Measurements from ENCODE around the gene RGS19.

RGS19 gene

GRCh38 chr20:64108731-64109681 is 29.7 kb upstream of the RGS19 start:
- no peak for DNase-seq (ENCODE audit: low read depth, low spot score)

- DNase-seq (ENCODE audit: low read depth, low spot score), result no peak
These were observed 28.6 kb upstream of the RGS19 start for GRCh38 chr20:64107736-64108457.

- no peak for DNase-seq (ENCODE audit: low read depth, low spot score)
These were observed 27.8 kb upstream of the RGS19 start, which contains the start of gene NPBWR2 for GRCh38 chr20:64106981-64107735. NPBWR2 (minus strand) TSS chr20:64107565; CDS start chr20:64106831, 734 bp downstream.

- DNase-seq (ENCODE audit: low read depth, low spot score), result no peak
These were observed 27.2 kb upstream of the RGS19 start for GRCh38 chr20:64106435-64106961.

DNA sequence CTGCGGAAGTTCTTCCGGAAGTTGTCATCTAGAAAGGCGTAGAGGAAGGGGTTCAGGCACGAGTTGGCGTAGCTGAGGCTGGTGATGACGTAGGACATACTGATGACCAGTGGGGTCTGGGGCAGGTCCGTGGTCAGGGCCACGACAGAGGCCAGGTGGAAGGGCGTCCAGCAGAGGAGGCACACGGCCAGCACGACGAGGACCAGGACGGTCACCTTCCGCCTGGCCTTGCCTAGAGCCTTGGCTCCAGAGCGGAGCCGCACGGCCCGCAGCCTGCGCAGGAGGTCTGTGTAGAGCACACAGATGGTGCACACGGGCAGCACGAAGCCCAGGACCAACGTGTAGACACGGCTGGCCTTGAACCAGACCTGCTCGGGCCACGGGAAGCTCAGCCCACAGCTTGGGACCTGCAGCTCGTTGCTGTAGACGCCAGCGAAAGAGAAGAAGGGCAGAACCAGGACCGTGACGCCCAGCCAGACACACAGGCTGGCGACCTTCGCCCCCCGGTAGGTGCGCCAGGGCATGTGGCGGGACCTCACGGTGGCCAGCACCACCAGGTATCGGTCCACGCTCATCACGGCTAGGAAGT is 26.6 kb upstream of the RGS19 start:
- DNase-seq (ENCODE audit: low read depth, low spot score), result no peak

DNA sequence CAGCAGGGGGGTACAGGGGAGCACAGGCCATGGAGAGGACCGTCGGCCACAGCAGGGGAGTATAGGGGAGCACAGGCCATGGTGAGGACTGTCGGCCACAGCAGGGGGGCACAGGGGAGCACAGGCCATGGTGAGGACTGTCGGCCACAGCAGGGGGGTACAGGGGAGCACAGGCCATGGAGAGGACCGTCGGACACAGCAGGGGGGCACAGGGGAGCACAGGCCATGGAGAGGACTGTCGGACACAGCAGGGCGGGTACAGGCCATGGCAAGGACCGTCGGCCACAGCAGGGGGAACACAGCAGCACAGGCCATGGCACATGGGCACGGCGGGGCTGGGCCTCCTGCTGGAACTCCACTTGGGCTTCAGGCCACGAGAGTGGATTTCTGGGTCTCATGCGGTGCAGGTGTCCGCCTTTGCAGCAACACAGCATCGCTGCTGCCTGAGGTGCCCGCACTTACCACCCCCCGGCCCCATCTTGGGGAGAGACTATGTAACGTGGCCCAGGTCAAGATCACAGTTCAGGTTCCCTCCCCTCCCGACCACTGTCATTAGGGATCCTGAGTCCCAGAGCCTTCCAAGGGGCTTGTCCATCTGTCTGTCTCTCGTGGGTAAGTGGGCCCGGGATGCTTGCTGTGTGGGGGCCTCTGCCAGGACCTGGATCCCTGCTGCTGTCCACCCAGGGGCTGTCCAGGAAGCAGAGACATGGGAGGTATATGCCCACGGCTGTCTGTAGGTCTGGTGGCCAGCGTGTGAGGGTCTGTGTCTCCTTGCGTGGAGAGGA is 25.5 kb upstream of the RGS19 start:
- DNase-seq (ENCODE audit: low read depth, low spot score), result no peak

DNA sequence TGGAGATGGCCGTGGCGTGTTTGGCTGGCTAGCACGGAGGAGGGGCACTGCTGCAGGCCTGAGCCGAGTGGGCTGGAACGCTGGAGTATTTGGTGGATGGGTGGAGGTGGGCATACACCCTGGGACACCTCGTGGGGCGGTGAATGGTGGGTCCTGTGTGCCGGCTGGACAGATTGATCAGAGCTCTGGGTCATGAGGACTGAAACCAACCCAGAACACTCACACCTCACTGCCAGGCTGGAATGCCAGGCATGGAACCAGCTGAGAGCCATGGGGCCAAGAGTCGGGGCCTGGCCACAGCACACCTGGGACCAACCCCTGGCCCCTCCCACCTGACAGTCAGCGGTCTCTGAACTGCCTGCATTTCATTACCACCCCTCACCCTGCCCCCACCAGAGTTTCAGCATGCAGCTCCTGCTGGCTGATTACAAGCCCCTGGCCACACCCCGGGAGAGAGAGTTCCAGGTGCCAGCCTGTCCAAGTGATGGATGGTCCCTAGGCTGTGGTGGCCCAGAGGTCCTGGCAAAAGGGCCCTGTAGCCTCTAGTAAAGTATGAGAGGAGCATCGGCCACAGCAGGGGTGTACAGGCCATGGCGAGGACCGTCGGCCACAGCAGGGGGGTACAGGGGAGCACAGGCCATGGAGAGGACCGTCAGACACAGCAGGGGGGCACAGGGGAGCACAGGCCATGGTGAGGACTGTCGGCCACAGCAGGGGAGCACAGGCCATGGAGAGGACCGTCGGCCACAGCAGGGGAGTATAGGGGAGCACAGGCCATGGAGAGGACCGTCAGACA is 24.8 kb upstream of the RGS19 start:
- DNase-seq (ENCODE audit: low read depth, low spot score), result no peak

- DNase-seq (ENCODE audit: low read depth, low spot score), result no peak
These were observed 23.5 kb upstream of the RGS19 start for GRCh38 chr20:64102647-64103354.

DNA sequence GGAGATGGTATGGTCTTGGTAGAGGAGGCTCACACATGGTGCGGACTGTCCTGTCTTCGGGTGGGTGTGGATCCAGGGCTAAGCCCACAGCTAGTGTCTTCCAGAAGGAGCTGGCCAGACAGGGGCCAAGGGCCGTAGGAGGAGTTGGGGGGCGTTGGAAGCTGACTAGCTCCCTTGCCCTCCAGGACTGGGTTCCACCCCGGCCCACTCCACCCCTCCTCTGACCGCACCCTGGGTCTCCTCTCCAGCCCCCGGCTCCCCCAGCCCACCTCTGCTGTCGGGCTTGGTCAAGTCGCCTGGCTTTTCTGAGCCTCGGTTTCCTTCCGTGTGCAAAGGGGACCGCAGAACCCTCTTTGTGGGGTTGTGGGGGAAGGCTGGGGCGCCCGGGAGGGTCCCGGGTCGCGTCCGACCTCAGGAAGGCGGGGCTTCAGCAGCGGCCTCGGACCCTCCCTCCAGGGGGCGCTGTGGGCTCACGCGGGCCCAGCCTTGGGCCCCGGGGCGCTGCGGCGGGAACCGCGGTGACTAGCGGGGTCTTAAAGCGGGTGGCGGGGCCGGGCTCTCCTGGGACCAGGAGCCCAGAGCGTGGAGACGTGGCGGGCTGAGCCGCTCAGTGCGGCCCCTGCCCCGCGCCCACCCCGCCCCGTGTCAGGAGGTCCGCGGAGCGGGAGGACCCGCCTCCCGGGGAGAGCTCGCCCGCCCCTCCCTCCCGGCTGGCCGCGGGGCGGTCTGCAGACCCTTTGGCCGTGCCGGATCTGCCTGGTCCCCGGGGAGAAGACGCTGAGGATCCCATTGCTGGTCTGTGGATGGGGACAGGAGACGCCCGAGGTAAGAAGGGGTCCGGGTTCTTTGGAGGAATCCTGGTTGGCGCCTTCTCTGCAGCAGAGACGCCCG is 22.7 kb upstream of the RGS19 start:
- no peak for DNase-seq (ENCODE audit: low read depth, low spot score)

DNA sequence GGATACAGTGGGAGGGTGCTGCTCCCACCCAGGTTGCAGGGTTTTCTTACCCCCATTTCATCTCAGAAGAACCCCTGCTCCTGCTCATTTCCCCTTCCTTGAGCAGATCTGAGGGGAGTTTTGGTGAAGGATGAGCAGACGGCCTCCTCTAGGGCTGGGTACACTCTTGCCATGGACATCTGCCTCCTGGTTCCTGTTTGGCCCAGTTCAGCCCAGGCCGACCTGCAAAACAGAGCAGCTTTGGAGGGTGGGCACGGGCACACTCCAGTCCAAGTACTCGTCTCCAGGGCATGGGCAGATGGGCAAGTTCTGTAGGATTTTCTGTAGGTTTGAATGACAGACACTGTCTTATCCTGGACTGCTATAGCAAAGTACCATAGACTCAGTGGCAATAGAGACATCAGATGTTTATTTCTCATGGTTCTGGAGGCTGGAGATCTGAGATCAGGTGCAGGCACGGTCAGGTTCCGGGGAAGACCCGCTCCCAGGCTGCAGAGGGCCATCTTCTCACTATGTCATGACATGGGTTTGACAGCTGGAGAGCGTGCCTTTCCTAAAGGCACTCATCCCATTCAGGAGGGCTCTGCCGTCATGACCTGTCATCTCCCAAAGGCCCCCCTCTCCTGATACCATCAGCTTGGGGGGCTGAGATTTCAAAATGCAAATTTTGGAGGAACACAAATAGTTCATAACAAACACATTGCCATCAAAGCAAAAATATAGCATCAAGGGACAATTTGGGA is 21.8 kb upstream of the RGS19 start:
- DNase-seq (ENCODE audit: low read depth, low spot score), result no peak

DNA sequence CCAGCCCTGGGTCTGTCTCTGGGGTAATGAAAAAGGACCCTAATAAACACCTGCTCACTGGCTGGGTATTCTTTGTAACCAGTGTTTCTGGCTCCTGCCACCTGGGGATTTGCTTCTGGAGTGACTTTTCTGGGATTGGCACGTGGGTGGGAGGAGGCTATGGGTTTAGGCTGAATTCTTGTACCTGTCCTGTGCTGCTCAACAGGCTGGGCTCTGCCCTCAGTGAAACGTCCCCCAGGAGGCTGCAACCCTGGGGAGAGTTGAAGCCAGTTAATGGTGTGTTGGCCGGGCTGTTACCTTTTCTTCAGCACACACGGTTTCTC is 21.2 kb upstream of the RGS19 start:
- no peak for DNase-seq (ENCODE audit: low read depth, low spot score)

DNA sequence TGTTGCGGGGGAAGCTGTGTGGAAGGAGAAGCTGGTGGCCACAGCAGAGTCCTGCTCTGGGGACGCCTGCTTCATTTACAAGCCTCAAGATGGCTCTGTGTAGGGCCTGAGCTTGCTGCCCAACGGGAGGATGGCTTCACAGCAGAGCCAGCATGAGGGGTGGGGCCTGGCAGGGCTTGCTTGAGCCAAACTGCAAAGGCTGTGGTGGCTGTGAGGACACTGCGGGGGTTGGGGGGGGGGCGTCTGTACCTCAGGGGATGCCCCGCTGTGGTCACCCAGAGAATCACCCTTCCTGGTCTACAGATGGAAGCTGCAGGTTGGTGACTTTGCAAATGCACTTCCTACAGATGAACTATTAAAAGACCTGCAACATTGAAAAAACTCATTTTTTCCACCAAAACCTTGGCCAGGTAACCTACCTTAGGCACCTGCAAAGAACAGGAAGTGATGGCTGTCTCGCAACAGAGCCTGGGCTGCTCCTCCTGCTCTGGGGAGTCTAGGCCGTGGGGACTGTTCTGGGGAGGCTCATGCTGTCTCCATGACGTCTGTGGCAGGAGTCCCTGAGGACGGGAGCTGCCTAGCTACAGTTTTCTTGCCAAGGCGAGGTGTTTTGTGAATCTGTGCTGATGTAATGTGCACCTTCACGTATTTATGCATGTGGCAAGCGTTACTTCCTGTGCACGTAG is 20.7 kb upstream of the RGS19 start:
- no peak for DNase-seq (ENCODE audit: low read depth, low spot score)

GRCh38 chr20:64099086-64099786 is 19.9 kb upstream of the RGS19 start:
- no peak for DNase-seq (ENCODE audit: low read depth, low spot score)

DNA sequence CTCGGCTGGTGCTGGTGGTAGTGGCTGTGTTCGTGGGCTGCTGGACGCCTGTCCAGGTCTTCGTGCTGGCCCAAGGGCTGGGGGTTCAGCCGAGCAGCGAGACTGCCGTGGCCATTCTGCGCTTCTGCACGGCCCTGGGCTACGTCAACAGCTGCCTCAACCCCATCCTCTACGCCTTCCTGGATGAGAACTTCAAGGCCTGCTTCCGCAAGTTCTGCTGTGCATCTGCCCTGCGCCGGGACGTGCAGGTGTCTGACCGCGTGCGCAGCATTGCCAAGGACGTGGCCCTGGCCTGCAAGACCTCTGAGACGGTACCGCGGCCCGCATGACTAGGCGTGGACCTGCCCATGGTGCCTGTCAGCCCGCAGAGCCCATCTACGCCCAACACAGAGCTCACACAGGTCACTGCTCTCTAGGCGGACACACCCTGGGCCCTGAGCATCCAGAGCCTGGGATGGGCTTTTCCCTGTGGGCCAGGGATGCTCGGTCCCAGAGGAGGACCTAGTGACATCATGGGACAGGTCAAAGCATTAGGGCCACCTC is 19.2 kb upstream of the RGS19 start:
- DNase-seq (ENCODE audit: low read depth, low spot score), result no peak

DNA sequence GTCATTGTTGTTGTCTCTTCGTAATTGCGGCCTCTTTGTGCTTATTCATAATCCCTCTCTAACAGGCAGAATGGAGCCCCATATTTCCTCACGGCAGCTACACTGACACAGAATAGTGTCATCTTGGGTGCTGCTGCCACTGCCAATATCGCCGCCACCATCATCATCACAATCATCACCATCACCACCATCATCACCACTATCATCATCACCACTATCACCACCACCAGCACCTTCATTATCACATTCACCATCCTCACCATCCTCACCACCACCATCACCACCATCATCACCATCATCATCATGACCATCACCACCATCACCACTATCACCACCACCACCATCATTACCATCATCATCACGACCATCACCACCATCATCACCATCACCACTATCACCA is 17.2 kb upstream of the RGS19 start:
- DNase-seq (ENCODE audit: low read depth, low spot score), result no peak

DNA sequence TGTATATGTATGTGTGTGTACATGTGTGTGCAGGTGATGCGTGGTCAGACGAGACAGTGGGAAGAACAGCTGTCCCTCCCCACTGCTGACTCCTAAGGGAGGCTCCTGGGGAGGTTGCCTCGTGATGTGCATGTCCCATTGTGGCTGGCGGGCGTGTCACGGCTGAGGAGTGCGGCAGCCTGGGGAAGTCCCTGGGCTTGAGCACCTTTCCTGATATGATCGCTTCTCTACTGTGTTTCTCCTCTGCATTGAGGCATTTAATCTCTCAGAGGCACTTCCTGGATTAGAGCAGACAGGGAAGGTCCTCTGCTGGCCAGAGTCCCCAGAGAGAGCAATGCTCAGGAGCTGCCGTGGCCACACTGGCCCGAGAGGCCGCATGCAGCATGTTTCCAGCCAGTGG is 16.6 kb upstream of the RGS19 start:
- DNase-seq (ENCODE audit: low read depth, low spot score), result no peak
